Caco-2 (cell line): ENCODE measurements around the gene MELTF. TPM values are rescaled to one million over a fixed set of nuclear protein-coding genes. Genes with fewer than 3 reads are reported as not detected.

ENCODE experiments used
- BruUV-seq: library from RNA; stranded (reverse); fragments of 400-500 nt; replicated peaks from 2 replicates; lab custom pipeline; 2021; lab: Mats Ljungman, UMichigan
- CTCF ChIA-PET: fragments of 300-600 bp; sonication (Branson Sonifier 250); formaldehyde crosslinking; loops from one replicate; lab custom pipeline; 2022; ENCODE audit warnings: antibody characterized with exemption; lab: Charles Lee
- POLR2A ChIA-PET: fragments of 300-600 bp; sonication (Branson Sonifier 250); formaldehyde crosslinking; loops from one replicate; lab custom pipeline; 2022; ENCODE audit warnings: antibody characterized with exemption; lab: Charles Lee
- DNase-seq, 2 experiments: peaks; one replicate each; pipeline versions ENCODE4 v3.0.0 to v3.0.0-alpha.2; 2020 to 2022
- H3K27me3 ChIP-seq: replicated peaks from 2 replicates; pipeline ENCODE4 v1.6.0; 2011; ENCODE audit warnings: low read length; ENCODE audit not compliant: control insufficient read depth, insufficient read depth
- H3K36me3 ChIP-seq: 2 replicates; pipeline ENCODE4 v1.5.1; 2011; ENCODE audit warnings: low read length; ENCODE audit not compliant: control insufficient read depth, insufficient read depth
- H3K4me1 ChIP-seq: fragments of 250-450 bp; sonication (Bioruptor Pico); 2 replicates; pipeline ENCODE4 v1.5.1; 2020; ENCODE audit warnings: mild to moderate bottlenecking
- H3K4me3 ChIP-seq: 2 replicates; pipeline ENCODE4 v1.5.1; 2011; ENCODE audit warnings: low read depth, mild to moderate bottlenecking, control low read depth, low read length
- H3K9me3 ChIP-seq: fragments of 250-450 bp; sonication (Bioruptor Pico); 2 replicates; pipeline ENCODE4 v1.5.1; 2020; ENCODE audit warnings: mild to moderate bottlenecking, moderate library complexity
- H3K27ac Mint-ChIP-seq: one replicate; pipeline ENCODE4 v1.8.0; 2022; ENCODE audit warnings: mixed read lengths; ENCODE audit not compliant: unreplicated experiment
- H3K27me3 Mint-ChIP-seq: one replicate; pipeline ENCODE4 v1.8.0; 2022; ENCODE audit warnings: mixed read lengths; ENCODE audit not compliant: insufficient read depth, unreplicated experiment
- H3K36me3 Mint-ChIP-seq: one replicate; pipeline ENCODE4 v1.8.0; 2022; ENCODE audit warnings: mild to moderate bottlenecking, mixed read lengths; ENCODE audit not compliant: insufficient read depth, unreplicated experiment
- H3K4me1 Mint-ChIP-seq: one replicate; pipeline ENCODE4 v1.8.0; 2022; ENCODE audit warnings: low read depth, mixed read lengths; ENCODE audit not compliant: unreplicated experiment
- H3K4me3 Mint-ChIP-seq: one replicate; pipeline ENCODE4 v1.8.0; 2022; ENCODE audit warnings: mild to moderate bottlenecking, moderate library complexity, mixed read lengths; ENCODE audit not compliant: unreplicated experiment
- H3K9me3 Mint-ChIP-seq: one replicate; pipeline ENCODE4 v1.8.0; 2022; ENCODE audit warnings: mixed read lengths; ENCODE audit not compliant: unreplicated experiment
- intact Hi-C: fragments of 100-400 bp; cut with micrococcal nuclease; formaldehyde crosslinking; loops from one replicate; pipeline ENCODE4 v1.10.0; 2022; ENCODE audit not compliant: unreplicated experiment
- total RNA-seq: library from RNA; stranded (reverse); gene quantifications from 2 replicates; pipeline ENCODE4 v1.2.3, GENCODE V29; 2022
- TF ChIP-seq, protein P1 (sequence below), 2 experiments: fragments of 200-600 bp in 1 of 2; IDR thresholded peaks; 1 replicate in 1 of 2; 2 replicates in 1 of 2; pipeline versions ENCODE4 v1.5.1 to v1.8.0; 2011 to 2022; ENCODE audit warnings: antibody characterized with exemption in 1 of 2, control low read depth in 1 of 2, inconsistent platforms in 1 of 2, low read depth in 1 of 2, low read length in 1 of 2, mild to moderate bottlenecking in 1 of 2, moderate library complexity in 1 of 2; ENCODE audit not compliant: insufficient read depth in 1 of 2, severe bottlenecking in 1 of 2, unreplicated experiment in 1 of 2

The MELTF gene
- total RNA-seq, 1 experiment from 2014 or later = 29.3 TPM

DNA sequence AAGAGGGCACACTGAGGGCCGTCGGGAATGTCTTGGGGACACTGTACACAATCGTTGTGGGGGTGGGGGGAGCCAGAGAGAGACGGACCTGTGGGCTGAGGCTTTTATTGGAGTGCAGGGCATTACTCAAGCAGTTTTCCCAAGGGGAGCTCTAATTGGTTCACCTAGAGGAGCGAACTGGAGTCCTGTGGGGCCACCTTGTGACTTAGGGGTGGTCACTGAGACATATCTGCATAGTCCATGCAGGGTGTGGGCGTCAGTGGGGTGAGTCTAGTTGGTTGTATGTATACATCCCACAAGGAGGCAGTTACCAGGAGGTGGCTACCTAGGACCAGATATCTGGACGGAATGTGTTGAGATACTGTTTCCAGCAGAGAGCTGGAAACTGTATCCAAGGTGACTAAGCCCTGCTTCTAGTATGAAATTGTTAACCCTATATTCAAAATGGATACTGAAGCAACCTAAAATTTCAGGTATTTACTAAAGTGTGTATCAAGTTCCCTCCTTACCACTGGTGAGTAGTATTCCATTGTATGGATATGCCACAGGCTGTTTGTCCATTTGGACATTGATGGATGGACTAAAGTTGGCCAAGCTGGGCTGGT, 58.4 kb downstream of the MELTF start:
- Mint-ChIP-seq H3K36me3 (peaks cover 20% of the 10 kb centered on the region), H3K9me3 (no peaks in the 10 kb centered on the region), H3K27ac (no peak overlapping the region), H3K4me1 (peaks cover 11% of the 10 kb centered on the region), H3K4me3 (peak overlapping the region; percentile 71), H3K27me3 (no peaks in the 10 kb centered on the region)
- Histone ChIP-seq H3K36me3 (peaks cover 7% of the 10 kb centered on the region), H3K9me3 (peaks cover 3% of the 10 kb centered on the region; the same call in 1 of the 2 replicates), H3K27me3 (no peaks in the 10 kb centered on the region), H3K4me1 (peaks cover 10% of the 10 kb centered on the region; the same call in 1 of the 2 replicates), H3K4me3 (no peak overlapping the region)
- TF ChIP-seq, protein P1, sequence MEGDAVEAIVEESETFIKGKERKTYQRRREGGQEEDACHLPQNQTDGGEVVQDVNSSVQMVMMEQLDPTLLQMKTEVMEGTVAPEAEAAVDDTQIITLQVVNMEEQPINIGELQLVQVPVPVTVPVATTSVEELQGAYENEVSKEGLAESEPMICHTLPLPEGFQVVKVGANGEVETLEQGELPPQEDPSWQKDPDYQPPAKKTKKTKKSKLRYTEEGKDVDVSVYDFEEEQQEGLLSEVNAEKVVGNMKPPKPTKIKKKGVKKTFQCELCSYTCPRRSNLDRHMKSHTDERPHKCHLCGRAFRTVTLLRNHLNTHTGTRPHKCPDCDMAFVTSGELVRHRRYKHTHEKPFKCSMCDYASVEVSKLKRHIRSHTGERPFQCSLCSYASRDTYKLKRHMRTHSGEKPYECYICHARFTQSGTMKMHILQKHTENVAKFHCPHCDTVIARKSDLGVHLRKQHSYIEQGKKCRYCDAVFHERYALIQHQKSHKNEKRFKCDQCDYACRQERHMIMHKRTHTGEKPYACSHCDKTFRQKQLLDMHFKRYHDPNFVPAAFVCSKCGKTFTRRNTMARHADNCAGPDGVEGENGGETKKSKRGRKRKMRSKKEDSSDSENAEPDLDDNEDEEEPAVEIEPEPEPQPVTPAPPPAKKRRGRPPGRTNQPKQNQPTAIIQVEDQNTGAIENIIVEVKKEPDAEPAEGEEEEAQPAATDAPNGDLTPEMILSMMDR (IDR thresholded peaks at IDR 0.05; ENCODE audit: insufficient read depth in 1 of 2, low read depth in 1 of 2, low read length in 1 of 2, severe bottlenecking in 1 of 2, unreplicated experiment in 1 of 2) = no peak
- ChIA-PET POLR2A (no interaction called here), CTCF (interaction anchor here (0.5 to 1.2 kb wide), 5 partner anchors 18 to 361 kb away, joined by 3 to 6 read pairs (median 3); partner anchors contain the start of gene MELTF)
- DNase-seq = peak; percentile 43 to 59
- BruUV-seq = no TSS peak
- intact Hi-C loops = no loop called here

DNA sequence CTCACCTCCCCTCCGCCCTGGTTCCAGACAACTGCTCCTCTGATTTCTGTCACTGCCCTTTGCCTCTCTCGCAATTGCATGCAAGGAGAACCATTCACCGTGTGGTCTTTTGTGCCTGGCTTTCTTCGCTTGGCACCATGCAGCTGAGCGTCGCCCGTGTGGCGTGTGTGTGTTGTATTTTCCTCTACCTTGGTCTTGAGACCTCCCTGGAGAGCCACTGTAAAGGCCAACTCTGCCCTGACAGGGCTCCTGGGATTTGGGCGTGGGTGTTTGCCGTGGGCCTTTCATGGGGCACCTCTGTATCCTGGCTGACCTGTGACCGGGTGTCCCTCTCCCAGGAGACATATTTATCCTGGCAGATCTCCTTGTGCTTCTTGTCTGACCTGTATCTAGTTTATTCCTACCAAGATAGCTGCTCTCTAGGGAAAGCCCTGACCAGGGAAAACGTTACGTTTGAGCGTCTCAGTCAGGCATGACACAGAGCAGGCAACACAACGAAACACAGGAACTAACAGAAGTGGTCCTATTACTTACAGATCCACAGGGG, 59.0 kb downstream of the MELTF start:
- peak overlapping the region; percentile 70 for H3K27ac Mint-ChIP-seq
- peak overlapping the region; percentile 71 for H3K4me3 Mint-ChIP-seq
- intact Hi-C loops = loop anchor here (1.0 kb wide), 1 partner anchor 22 kb away; no protein-coding TSS in a partner anchor
- TF ChIP-seq, protein P1 (IDR thresholded peaks at IDR 0.05; ENCODE audit: insufficient read depth in 1 of 2, low read depth in 1 of 2, low read length in 1 of 2, severe bottlenecking in 1 of 2, unreplicated experiment in 1 of 2) = no peak
- Histone ChIP-seq H3K9me3 (peaks cover 3% of the 10 kb centered on the region; the same call in 1 of the 2 replicates), H3K4me1 (peaks cover 10% of the 10 kb centered on the region; the same call in 1 of the 2 replicates), H3K4me3 (peak overlapping the region; percentile 24; the same call in 1 of the 2 replicates), H3K27me3 (no peaks in the 10 kb centered on the region), H3K36me3 (peaks cover 10% of the 10 kb centered on the region)
- no peak for DNase-seq
- POLR2A ChIA-PET = interaction anchor here (1.6 kb wide), 1 partner anchor 28 kb away, joined by 3 read pairs; the partner anchor contains the start of gene NCBP2
- CTCF ChIA-PET = interaction anchor here (1.0 to 1.2 kb wide), 2 partner anchors 59 to 361 kb away, joined by 3 to 6 read pairs; partner anchors contain the start of gene MELTF
- TSS peak; percentile 49 for BruUV-seq
- H3K4me1 Mint-ChIP-seq = peaks cover 16% of the 10 kb centered on the region
- no peaks in the 10 kb centered on the region for H3K27me3 Mint-ChIP-seq
- H3K36me3 Mint-ChIP-seq = peaks cover 26% of the 10 kb centered on the region
- no peaks in the 10 kb centered on the region for H3K9me3 Mint-ChIP-seq
